Brain microvascular endothelial cell (primary cell): ENCODE data around the gene TLE3.

Experiments used
- DNase-seq: peaks from one replicate; pipeline ENCODE4 v3.0.0-alpha.2; 2020
- H3K27ac ChIP-seq: fragments of 250-450 bp; sonication (Bioruptor Pico); 2 replicates; pipeline ENCODE4 v1.5.1; 2020; ENCODE audit warnings: mild to moderate bottlenecking, moderate library complexity
- H3K27me3 ChIP-seq: fragments of 250-450 bp; sonication (Bioruptor Pico); replicated peaks from 2 replicates; pipeline ENCODE4 v1.5.1; 2020; ENCODE audit warnings: mild to moderate bottlenecking
- H3K36me3 ChIP-seq: fragments of 250-450 bp; sonication (Bioruptor Pico); replicated peaks from 2 replicates; pipeline ENCODE4 v1.5.1; 2020; ENCODE audit warnings: mild to moderate bottlenecking
- H3K4me3 ChIP-seq: 2 replicates; pipeline ENCODE4 v1.5.1; 2011; ENCODE audit warnings: low read depth, mild to moderate bottlenecking, control low read depth, low read length, moderate library complexity
- in situ Hi-C: cut with HindIII; loops from 2 replicates; pipeline ENCODE4 v1.10.0; 2017; ENCODE audit warnings: low sequenced_read_pairs, low pct_ligation_motif_present
- TF ChIP-seq, protein P1 (sequence below): IDR thresholded peaks from 2 replicates; pipeline ENCODE4 v1.5.1; 2011; ENCODE audit warnings: low read depth, mild to moderate bottlenecking, moderate library complexity, low read length, control low read depth, inconsistent platforms; ENCODE audit errors: missing control alignments

Gene TLE3

DNA sequence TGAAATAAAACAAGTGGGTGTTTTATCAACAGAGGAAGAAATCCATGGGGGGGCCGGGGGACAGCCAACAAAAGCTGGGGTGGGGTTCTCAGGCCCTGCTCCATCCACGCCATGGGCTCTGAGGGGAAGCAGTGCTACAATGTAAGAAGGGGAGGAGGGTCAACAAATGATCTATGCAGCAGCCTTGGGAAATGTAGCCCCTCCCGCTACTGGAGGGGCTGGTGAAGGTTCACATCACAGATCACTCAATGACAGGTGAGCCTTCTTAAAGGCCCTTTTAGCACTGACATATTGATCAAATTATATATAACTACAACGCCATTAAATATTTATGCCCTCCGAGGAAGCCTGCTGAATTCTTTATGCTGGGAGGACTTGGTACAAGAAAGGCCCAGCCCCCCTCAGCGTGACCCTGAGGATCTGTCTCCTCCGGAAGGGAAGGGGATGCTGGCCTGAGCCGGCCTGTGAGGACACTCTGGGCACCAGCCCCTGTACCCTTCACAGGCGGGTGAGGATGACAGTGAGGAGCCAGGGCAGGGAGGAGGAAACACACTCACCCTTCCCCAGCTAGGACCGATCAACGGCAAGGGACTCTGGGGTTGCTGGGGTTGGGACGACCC is 15.3 kb downstream of the TLE3 start:
- Histone ChIP-seq H3K36me3 (peaks cover 72% of the 10 kb centered on the region), H3K4me3 (no peak overlapping the region), H3K27me3 (no peaks in the 10 kb centered on the region), H3K27ac (no peak overlapping the region)
- in situ Hi-C loops = no loop called here
- no peak for DNase-seq
- TF ChIP-seq, protein P1, sequence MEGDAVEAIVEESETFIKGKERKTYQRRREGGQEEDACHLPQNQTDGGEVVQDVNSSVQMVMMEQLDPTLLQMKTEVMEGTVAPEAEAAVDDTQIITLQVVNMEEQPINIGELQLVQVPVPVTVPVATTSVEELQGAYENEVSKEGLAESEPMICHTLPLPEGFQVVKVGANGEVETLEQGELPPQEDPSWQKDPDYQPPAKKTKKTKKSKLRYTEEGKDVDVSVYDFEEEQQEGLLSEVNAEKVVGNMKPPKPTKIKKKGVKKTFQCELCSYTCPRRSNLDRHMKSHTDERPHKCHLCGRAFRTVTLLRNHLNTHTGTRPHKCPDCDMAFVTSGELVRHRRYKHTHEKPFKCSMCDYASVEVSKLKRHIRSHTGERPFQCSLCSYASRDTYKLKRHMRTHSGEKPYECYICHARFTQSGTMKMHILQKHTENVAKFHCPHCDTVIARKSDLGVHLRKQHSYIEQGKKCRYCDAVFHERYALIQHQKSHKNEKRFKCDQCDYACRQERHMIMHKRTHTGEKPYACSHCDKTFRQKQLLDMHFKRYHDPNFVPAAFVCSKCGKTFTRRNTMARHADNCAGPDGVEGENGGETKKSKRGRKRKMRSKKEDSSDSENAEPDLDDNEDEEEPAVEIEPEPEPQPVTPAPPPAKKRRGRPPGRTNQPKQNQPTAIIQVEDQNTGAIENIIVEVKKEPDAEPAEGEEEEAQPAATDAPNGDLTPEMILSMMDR = no peak

DNA sequence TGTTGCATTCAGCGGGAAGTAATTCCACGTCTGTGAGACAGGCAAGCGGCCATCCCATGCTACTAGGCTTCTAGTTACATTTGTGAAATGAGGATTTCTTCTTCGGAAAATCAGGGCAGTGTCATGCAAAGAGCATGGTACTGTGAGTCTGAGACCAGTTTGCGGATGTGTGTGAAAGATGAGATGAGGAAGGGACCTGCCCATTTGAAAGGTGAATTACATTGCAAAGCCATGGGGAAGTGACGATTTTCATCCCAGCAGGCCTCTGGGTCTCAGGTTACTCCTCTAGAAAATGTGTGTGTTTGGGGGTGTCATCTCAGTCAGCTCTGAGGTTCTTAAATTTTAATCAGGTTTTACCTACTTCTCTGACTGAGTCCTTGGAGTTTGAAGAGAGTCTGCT is 16.1 kb downstream of the TLE3 start:
- Histone ChIP-seq H3K27ac (no peak overlapping the region), H3K36me3 (peaks cover 68% of the 10 kb centered on the region)

DNA sequence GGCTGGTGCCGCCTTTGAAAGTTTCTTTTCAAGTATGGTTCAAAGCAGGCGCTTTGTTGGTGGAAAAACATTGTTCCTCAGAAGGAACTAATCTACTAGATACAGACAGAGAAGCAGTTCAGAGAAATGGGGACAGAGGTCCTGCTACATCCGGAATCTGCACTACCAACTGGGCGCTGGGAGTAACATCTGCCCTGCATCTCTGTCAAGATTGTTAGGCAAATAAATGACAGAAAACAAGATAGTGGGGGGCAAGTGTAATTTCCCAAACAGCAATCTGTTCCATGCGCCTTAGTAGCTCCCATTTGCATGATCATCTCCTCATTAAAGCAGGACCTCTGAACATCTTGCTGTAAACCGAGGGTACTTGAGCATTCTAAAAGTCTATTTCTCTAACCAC is 17.4 kb downstream of the TLE3 start:
- Histone ChIP-seq H3K36me3 (peaks cover 62% of the 10 kb centered on the region), H3K27ac (no peak overlapping the region), H3K4me3 (no peak overlapping the region), H3K27me3 (no peaks in the 10 kb centered on the region)
- in situ Hi-C loops = no loop called here
- TF ChIP-seq, protein P1 = no peak
- DNase-seq = no peak

More for the DNA sequence above, 16.1 kb downstream of the TLE3 start:
- Histone ChIP-seq H3K4me3 (no peak overlapping the region), H3K27me3 (no peaks in the 10 kb centered on the region)
- TF ChIP-seq, protein P1 = no peak
- no peak for DNase-seq
- in situ Hi-C loops = no loop called here

DNA sequence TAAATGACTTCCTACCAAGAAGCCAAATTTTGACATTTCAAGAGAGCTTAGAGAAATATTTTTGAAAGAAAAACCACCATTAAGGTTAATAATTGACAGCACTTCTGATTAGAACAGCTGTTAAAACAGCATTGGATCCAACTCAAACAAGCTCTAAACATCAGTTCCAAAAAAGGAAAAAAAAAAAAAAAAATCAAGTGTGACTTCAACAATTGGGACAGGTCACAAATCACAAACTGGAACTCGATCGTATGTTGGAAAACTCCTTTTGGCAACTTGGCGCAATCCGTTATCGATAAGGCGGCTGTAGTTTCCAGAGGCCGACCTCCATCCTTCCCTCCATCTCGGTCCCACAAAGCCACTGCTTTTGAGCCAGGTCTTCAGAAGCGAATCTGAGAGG is 17.8 kb downstream of the TLE3 start:
- Histone ChIP-seq H3K4me3 (no peak overlapping the region), H3K36me3 (peaks cover 61% of the 10 kb centered on the region), H3K27ac (no peak overlapping the region), H3K27me3 (no peaks in the 10 kb centered on the region)
- DNase-seq = no peak
- TF ChIP-seq, protein P1 = no peak
- in situ Hi-C loops = no loop called here

DNA sequence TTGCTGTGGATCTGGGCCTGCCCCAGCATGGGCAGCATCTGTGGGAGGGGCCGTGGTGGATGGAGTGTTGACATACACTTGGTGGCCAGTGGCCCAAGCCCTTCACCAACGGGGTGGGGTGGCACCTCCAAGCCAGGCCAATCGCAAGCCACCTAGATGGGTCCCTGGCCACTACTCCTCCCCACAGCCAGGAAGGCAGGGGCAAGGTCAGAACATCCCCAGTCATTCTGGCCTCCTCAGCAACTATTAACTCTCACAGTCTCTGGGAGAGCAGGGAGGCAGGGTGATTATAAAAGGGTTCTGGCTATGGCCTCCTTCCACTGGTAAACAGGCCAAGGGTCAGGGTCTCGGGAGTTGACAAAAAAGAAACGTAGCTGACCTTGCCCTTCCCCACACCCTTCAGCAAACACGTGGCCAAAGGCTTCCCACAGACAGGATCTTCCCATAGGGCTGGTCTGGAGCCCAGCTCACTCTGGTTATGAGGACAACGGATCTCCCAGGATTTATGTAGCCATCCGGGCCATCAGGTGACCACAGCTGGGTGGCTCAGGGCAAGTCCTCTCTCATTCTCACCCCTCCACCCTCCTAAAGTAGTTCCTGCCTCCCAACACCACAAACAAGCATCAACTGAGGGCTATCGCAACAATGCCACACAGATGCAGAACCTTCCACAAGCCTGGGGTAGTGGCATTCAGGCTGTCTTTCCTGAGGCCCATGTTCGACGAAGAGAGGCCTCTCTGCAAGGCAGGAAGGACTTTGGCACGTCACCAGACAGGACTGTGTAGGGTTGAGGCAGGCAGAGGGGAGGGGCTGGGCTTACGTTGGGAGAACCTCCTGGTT is 18.9 kb downstream of the TLE3 start:
- in situ Hi-C loops = no loop called here
- no peak for DNase-seq
- H3K36me3 ChIP-seq = peaks cover 61% of the 10 kb centered on the region
- TF ChIP-seq, protein P1 = no peak
- H3K4me3 ChIP-seq = no peak overlapping the region
- H3K27me3 ChIP-seq = no peaks in the 10 kb centered on the region
- no peak overlapping the region for H3K27ac ChIP-seq
